SK-N-SH (cell line): ENCODE results near the gene UGT1A7. TPM values are rescaled to one million over a fixed set of nuclear protein-coding genes. Genes with fewer than 3 reads are reported as not detected.

Source experiments
- CTCF ChIA-PET: fragments of 300-600, 350-600 bp; formaldehyde crosslinking; extraction: SDS; loops from one replicate; lab custom pipeline; 2021; lab: Yijun Ruan, JAX
- POLR2A ChIA-PET: fragments of 350-600 bp; sonication (Branson Sonifier 250); formaldehyde crosslinking; extraction: SDS; loops from one replicate; lab custom pipeline; 2020; ENCODE audit warnings: antibody characterized with exemption, inconsistent platforms; lab: Yijun Ruan, JAX
- DNase-seq: peaks from one replicate; pipeline ENCODE4 v3.0.0; 2012
- H2AFZ ChIP-seq: fragments of 200-600 bp; sonication (generic); 2 replicates; pipeline ENCODE4 v1.8.1; 2016; ENCODE audit warnings: antibody characterized with exemption, mild to moderate bottlenecking, low read depth
- H3F3A ChIP-seq: fragments of 200-600 bp; sonication (generic); replicated peaks from 2 replicates; pipeline ENCODE3; 2016; ENCODE audit warnings: antibody characterized with exemption, mild to moderate bottlenecking; ENCODE audit not compliant: insufficient read depth
- H3K27ac ChIP-seq, 2 experiments: fragments of 200-500 bp in 1 of 2; fragments of 200-600 bp in 1 of 2; sonication (Bioruptor generic) in 1 of 2; sonication (generic), shearing (Covaris generic) in 1 of 2; 2 replicates each; pipeline versions ENCODE4 v1.5.1 to v1.6.1; 2014 to 2016; ENCODE audit warnings: low read depth in 2 of 2, inconsistent platforms in 1 of 2, low read length in 1 of 2, mild to moderate bottlenecking in 1 of 2, mixed read lengths in 1 of 2
- H3K27me3 ChIP-seq: fragments of 200-600 bp; sonication (generic), shearing (Covaris generic); 2 replicates; pipeline ENCODE4 v1.6.1; 2016; ENCODE audit warnings: mixed run types; ENCODE audit not compliant: insufficient read depth
- H3K36me3 ChIP-seq, 2 experiments: fragments of 200-500 bp in 1 of 2; fragments of 200-600 bp in 1 of 2; sonication (Bioruptor generic) in 1 of 2; sonication (generic) in 1 of 2; replicated peaks in 1 of 2; 2 replicates each; pipeline versions ENCODE3 to v1.5.1; 2014 to 2016; ENCODE audit warnings: low read length in 1 of 2, mild to moderate bottlenecking in 1 of 2; ENCODE audit not compliant: insufficient read depth in 2 of 2, control insufficient read depth in 1 of 2
- H3K4me1 ChIP-seq, 2 experiments: fragments of 200-500 bp in 1 of 2; fragments of 200-600 bp in 1 of 2; sonication (Bioruptor generic) in 1 of 2; sonication (generic), shearing (Covaris generic) in 1 of 2; 2 replicates each; pipeline versions ENCODE4 v1.5.1 to v1.6.1; 2014 to 2016; ENCODE audit warnings: low read depth in 1 of 2, low read length in 1 of 2, mixed run types in 1 of 2; ENCODE audit not compliant: insufficient read depth in 2 of 2, control insufficient read depth in 1 of 2
- H3K4me2 ChIP-seq: fragments of 200-600 bp; sonication (generic), shearing (Covaris generic); 2 replicates; pipeline ENCODE4 v1.6.1; 2017; ENCODE audit warnings: mixed run types
- H3K4me3 ChIP-seq, 2 experiments: fragments of 200-500 bp in 1 of 2; fragments of 200-600 bp in 1 of 2; sonication (Bioruptor generic) in 1 of 2; sonication (generic), shearing (Covaris generic) in 1 of 2; 2 replicates each; pipeline versions ENCODE4 v1.5.1 to v1.8.1; 2014 to 2016; ENCODE audit warnings: low read depth in 2 of 2, inconsistent platforms in 1 of 2, low read length in 1 of 2, mild to moderate bottlenecking in 1 of 2, mixed read lengths in 1 of 2, moderate library complexity in 1 of 2
- H3K79me2 ChIP-seq: fragments of 200-600 bp; sonication (generic); 2 replicates; pipeline ENCODE4 v1.8.1; 2017; ENCODE audit warnings: mild to moderate bottlenecking; ENCODE audit not compliant: insufficient read depth
- H3K9ac ChIP-seq: fragments of 200-600 bp; sonication (generic); 2 replicates; pipeline ENCODE4 v1.6.1; 2017; ENCODE audit warnings: mixed run types
- H3K9me2 ChIP-seq: fragments of 200-600 bp; sonication (generic); 2 replicates; pipeline ENCODE4 v1.6.1; 2017; ENCODE audit warnings: mixed run types
- H3K9me3 ChIP-seq: fragments of 200-600 bp; sonication (generic); 2 replicates; pipeline ENCODE4 v1.6.1; 2017; ENCODE audit warnings: mixed run types, mild to moderate bottlenecking, moderate library complexity
- H4K20me1 ChIP-seq: fragments of 200-600 bp; sonication (generic); 2 replicates; pipeline ENCODE4 v1.6.1; 2017; ENCODE audit warnings: mild to moderate bottlenecking, mixed run types; ENCODE audit not compliant: insufficient read depth
- CHD2 ChIP-seq: fragments of 150-350 bp; IDR thresholded peaks from 2 replicates; pipeline ENCODE4 v1.6.1; 2018; ENCODE audit warnings: low read length; ENCODE audit not compliant: partially characterized antibody
- EZH2phosphoT487 ChIP-seq: fragments of 200-600 bp; sonication (generic); IDR thresholded peaks from 2 replicates; pipeline ENCODE4 v1.6.1; 2017; ENCODE audit warnings: low read depth, mixed run types, mild to moderate bottlenecking, antibody characterized with exemption, moderate library complexity, borderline replicate concordance
- FOXJ3 ChIP-seq: sonication (generic); formaldehyde crosslinking; IDR thresholded peaks from 2 replicates; pipeline ENCODE4 v1.5.1; 2020; ENCODE audit warnings: mild to moderate bottlenecking, missing genetic modification reagents
- GABPA ChIP-seq: IDR thresholded peaks from 2 replicates; pipeline ENCODE4 v1.4.0; 2012; ENCODE audit warnings: low read depth, mild to moderate bottlenecking
- IRF3 ChIP-seq: fragments of 150-350 bp; IDR thresholded peaks from 2 replicates; pipeline ENCODE4 v1.6.1; 2016; ENCODE audit warnings: mild to moderate bottlenecking, low read depth, low read length
- MAX ChIP-seq: IDR thresholded peaks from 2 replicates; pipeline ENCODE4 v1.4.0; 2012; ENCODE audit warnings: low read depth
- MEF2A ChIP-seq: IDR thresholded peaks from 2 replicates; pipeline ENCODE4 v1.4.0; 2012; ENCODE audit warnings: low read depth, borderline replicate concordance
- NRF1 ChIP-seq: IDR thresholded peaks from 2 replicates; pipeline ENCODE4 v1.6.1; 2012; ENCODE audit warnings: low read depth, mild to moderate bottlenecking, low read length
- PBX3 ChIP-seq: IDR thresholded peaks from 2 replicates; pipeline ENCODE4; 2012
- POLR2AphosphoS5 ChIP-seq: IDR thresholded peaks from 2 replicates; pipeline ENCODE4 v1.6.1; 2012; ENCODE audit warnings: low read depth, low read length
- SIN3A ChIP-seq: IDR thresholded peaks from 2 replicates; pipeline ENCODE4 v1.6.1; 2012; ENCODE audit warnings: low read depth, mild to moderate bottlenecking, low read length, moderate library complexity, borderline replicate concordance
- USF2 ChIP-seq: fragments of 150-350 bp; IDR thresholded peaks from 2 replicates; pipeline ENCODE4 v1.6.1; 2017; ENCODE audit warnings: antibody characterized with exemption, low read length, low read depth, borderline replicate concordance
- ZBTB33 ChIP-seq: IDR thresholded peaks from 2 replicates; pipeline ENCODE4 v1.4.0; 2012; ENCODE audit warnings: low read depth, borderline replicate concordance
- WGBS: methylation state at CpG from one replicate; pipeline ENCODE4 v1.1.6; 2017; ENCODE audit warnings: low lambda C conversion rate; 5-methylcytosine and 5-hydroxymethylcytosine counted together
- polyA plus RNA-seq, 3 experiments: library from polyadenylated mRNA; depleted of rRNA; stranded (reverse); fragments of >200 nt; gene quantifications; 2 replicates each; pipeline ENCODE4 v1.2.3, GENCODE V29; 2012

UGT1A7 gene
- polyA plus RNA-seq, 1 of the 3 experiments (the other 2 are of a cell fraction) = not detected

GRCh38 chr2:233688341-233688740 is 6.6 kb downstream of the UGT1A7 start:
- POLR2A ChIA-PET = no interaction called here
- Histone ChIP-seq H3K27ac (no peak overlapping the region), H3K9me3 (no peaks in the 10 kb centered on the region), H3K4me3 (no peak overlapping the region), H3K4me2 (no peak overlapping the region), H3K9ac (no peak overlapping the region)
- WGBS = 51% methylated on average over 5 of the region's 5 CpGs
- DNase-seq = no peak
- CTCF ChIA-PET = no interaction called here
- no peak for TF ChIP-seq GABPA
- no peak for TF ChIP-seq NRF1
- TF ChIP-seq EZH2phosphoT487 = no peak
- TF ChIP-seq CHD2 = no peak
- no peak for TF ChIP-seq PBX3
- TF ChIP-seq, all 33 proteins: peak for 0
- no peaks in the 10 kb centered on the region for H3K36me3 ChIP-seq
- H2AFZ ChIP-seq = no peak overlapping the region
- H3K27me3 ChIP-seq = no peaks in the 10 kb centered on the region
- no peaks in the 10 kb centered on the region for H3K79me2 ChIP-seq
- H3K4me1 ChIP-seq = no peaks in the 10 kb centered on the region
- no peaks in the 10 kb centered on the region for H4K20me1 ChIP-seq
- H3K9me2 ChIP-seq = no peaks in the 10 kb centered on the region
- no peaks in the 10 kb centered on the region for H3F3A ChIP-seq

- no peaks in the 10 kb centered on the region for H4K20me1 ChIP-seq
- CTCF ChIA-PET = no interaction called here
These were observed 7.3 kb downstream of the UGT1A7 start for GRCh38 chr2:233689031-233689430.

More at GRCh38 chr2:233689031-233689430, 7.3 kb downstream of the UGT1A7 start:
- H3K9me3 ChIP-seq = no peaks in the 10 kb centered on the region
- H3K4me2 ChIP-seq = no peak overlapping the region
- no peak for DNase-seq
- no peaks in the 10 kb centered on the region for H3F3A ChIP-seq
- TF ChIP-seq SIN3A (no peak), MEF2A (no peak), ZBTB33 (no peak), FOXJ3 (CRISPR knock-in tag) (no peak), POLR2AphosphoS5 (no peak), EZH2phosphoT487 (no peak), USF2 (no peak), NRF1 (no peak), IRF3 (no peak), MAX (no peak)
- no peak overlapping the region for H2AFZ ChIP-seq
- no peaks in the 10 kb centered on the region for H3K36me3 ChIP-seq
- H3K4me3 ChIP-seq = no peak overlapping the region
- no peak overlapping the region for H3K9ac ChIP-seq
- H3K4me1 ChIP-seq = no peaks in the 10 kb centered on the region
- no peak overlapping the region for H3K27ac ChIP-seq
- H3K79me2 ChIP-seq = no peaks in the 10 kb centered on the region
- no peaks in the 10 kb centered on the region for H3K27me3 ChIP-seq
- POLR2A ChIA-PET = no interaction called here
- no peaks in the 10 kb centered on the region for H3K9me2 ChIP-seq
